ENCODE measurements around the gene FLVCR2. TPM values are rescaled to one million over a fixed set of nuclear protein-coding genes. Genes with fewer than 3 reads are reported as not detected.

The FLVCR2 gene
- total and polyA plus RNA-seq, 2 experiments from 2014 or later: 1.4 to 3.1 TPM

GRCh38 chr14:75579338-75579864 is 981 bp downstream of the FLVCR2 start (continued):
- TF ChIP-seq CTCF (conservative IDR thresholded peaks at IDR 0.05; ENCODE audit: low read depth in 2 of 2) (no peak), EZH2 (IDR thresholded peaks at IDR 0.05; ENCODE audit: low read depth, unreplicated experiment) (no peak), ZNF331 (CRISPR knock-in tag; IDR thresholded peaks at IDR 0.05; ENCODE audit: low read depth) (no peak), POLR2AphosphoS5 (IDR thresholded peaks at IDR 0.05; ENCODE audit: low read depth) (no peak), CREB1 (CRISPR knock-in tag; IDR thresholded peaks at IDR 0.05; ENCODE audit: low read depth) (no peak), ZNF462 (CRISPR knock-in tag; IDR thresholded peaks at IDR 0.05) (no peak)

- no peaks in the 10 kb centered on the region for H3K36me3 Mint-ChIP-seq (ENCODE audit: low read depth)
- peaks cover 15% of the 10 kb centered on the region for H3K27me3 ChIP-seq (ENCODE audit: insufficient read depth)
- TF ChIP-seq STAT1 (IDR thresholded peaks at IDR 0.05; ENCODE audit: unreplicated experiment) (no peak), POLR2AphosphoS5 (IDR thresholded peaks at IDR 0.05; ENCODE audit: low read depth) (no peak), ZNF331 (CRISPR knock-in tag; IDR thresholded peaks at IDR 0.05; ENCODE audit: low read depth) (no peak), ZNF462 (CRISPR knock-in tag; IDR thresholded peaks at IDR 0.05) (no peak), EZH2 (IDR thresholded peaks at IDR 0.05; ENCODE audit: low read depth, unreplicated experiment) (no peak)
Measured at GRCh38 chr14:75579882-75580281, 1.5 kb downstream of the FLVCR2 start.

More at GRCh38 chr14:75579882-75580281, 1.5 kb downstream of the FLVCR2 start:
- 0 out of 2 replicates have a peak, but pooled peaks cover 1% of the 10 kb centered on the region for H4K20me1 ChIP-seq (replicated peaks; ENCODE audit: insufficient read depth)
- H2AFZ ChIP-seq: no peak overlapping the region
- Mint-ChIP-seq H3K27ac (no peak overlapping the region), H3K4me3 (no peak overlapping the region; the same call in 2 of the 3 replicates), H3K9me3 (no peaks in the 10 kb centered on the region), H3K27me3 (ENCODE audit: insufficient read depth, low read depth, poor library complexity) (peaks cover 13% of the 10 kb centered on the region), H3K4me1 (peaks cover 11% of the 10 kb centered on the region)
- H3K4me2 ChIP-seq: 0 out of 2 replicates have a peak overlapping the region, but pooled peaks have one; percentile 91
- H3K9me2 ChIP-seq (ENCODE audit: insufficient read depth): no peaks in the 10 kb centered on the region
- peaks cover 3% of the 10 kb centered on the region; the same call in 1 of the 2 replicates for H3F3A ChIP-seq (replicated peaks; ENCODE audit: low read depth)
- no peak for ATAC-seq
- no peak for DNase-seq (ENCODE audit: low spot score)
- peaks cover 11% of the 10 kb centered on the region; the same call in 1 of the 2 replicates for H3K4me1 ChIP-seq (ENCODE audit: insufficient read depth)
- H3K36me3 ChIP-seq (ENCODE audit: insufficient read depth): no peaks in the 10 kb centered on the region
- H3K79me2 ChIP-seq (replicated peaks; ENCODE audit: insufficient read depth): no peaks in the 10 kb centered on the region
- no peak overlapping the region for H3K27ac ChIP-seq (ENCODE audit: low read depth)
- no peak overlapping the region for H3K4me3 ChIP-seq
